ENCODE measurements around the gene AKAP1.

AKAP1 gene

DNA sequence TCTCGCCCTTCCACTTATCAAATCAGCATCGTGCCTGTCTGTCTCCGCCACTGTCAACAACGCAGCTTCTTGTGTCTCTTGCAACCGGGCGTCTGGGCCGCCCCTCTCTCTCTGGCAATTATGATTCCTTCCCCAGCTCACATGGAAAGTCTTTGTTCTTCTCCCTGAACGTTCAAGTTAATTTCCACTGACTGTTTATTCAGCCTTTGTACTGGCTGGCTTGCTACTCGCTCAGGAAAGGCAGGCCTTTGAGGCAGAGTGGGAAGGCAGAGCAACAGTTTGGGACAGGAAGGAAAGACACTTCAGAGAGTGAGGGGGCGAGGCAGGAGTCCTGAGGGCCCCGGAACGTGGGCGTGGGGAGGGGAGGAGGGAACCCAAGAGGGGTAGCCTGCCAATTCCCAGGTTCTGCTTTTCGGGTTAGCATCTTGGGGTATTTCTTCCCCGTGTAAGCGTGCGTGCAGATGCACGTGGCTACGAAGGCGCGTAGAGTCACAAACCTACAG lies 50.8 kb downstream of the AKAP1 start:
- DNase-seq: no peak

DNA sequence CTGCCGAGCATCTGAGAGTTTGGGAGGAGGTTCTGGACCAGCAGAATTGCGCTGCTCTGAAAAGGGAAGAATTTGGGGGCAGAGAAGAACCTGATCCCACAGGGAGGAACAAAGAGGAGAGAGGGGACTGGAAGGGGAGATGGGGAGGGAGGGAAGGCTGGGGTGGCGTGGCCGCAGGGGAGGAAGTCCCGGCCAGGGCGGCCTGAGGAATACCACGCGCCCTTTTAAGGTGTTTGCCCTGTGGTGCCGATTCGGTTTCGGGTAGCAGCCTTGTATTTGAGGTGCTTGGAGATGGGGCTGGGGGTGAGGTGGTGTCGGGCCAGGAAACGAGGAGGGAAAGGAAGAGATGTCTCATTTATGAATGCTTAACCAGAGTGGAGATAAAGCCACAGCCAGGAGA lies 51.3 kb downstream of the AKAP1 start:
- DNase-seq: no peak

DNA sequence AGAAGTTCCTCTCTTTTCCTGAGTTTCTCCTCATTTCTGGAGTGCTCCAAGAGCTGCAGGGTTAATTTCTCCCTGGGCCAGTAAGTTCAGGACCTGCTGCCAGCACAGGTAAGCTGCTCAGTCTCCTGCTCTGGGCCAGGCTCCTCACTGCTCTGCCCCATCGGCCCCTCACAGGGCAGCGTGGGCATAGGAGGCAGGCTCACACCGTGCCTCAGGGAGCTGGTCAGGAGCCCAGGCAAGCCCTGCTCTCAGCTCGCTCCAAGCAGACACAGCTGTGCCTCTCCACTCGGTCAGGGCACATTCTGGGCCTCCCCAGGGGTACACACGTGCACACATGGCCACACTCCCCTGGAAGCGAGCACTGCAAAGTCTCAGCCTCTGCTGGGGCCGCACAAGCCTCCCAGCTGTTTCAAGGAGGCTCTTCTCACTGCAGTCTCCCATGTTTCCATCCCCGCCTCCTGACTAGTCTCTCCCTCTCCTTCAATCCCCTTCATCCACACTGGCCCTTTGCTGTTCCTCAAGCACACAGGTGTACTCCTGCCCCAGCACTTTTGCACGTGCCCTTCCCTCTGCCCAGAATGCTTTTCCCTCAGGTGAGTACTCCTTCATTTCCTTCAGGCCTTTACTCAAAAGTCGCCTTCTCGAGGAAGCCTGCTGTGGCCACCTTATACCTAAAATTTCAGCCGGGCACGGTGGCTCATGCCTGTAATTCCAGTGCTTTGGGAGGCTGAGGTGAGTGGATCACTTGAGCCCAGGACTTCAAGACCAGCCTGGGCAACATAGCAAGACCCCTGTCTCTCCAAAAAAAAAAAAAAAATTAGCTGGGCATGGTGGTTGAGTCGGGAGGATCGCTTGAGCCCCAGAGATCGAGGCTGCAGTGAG lies 53.2 kb downstream of the AKAP1 start:
- DNase-seq: no peak

DNA sequence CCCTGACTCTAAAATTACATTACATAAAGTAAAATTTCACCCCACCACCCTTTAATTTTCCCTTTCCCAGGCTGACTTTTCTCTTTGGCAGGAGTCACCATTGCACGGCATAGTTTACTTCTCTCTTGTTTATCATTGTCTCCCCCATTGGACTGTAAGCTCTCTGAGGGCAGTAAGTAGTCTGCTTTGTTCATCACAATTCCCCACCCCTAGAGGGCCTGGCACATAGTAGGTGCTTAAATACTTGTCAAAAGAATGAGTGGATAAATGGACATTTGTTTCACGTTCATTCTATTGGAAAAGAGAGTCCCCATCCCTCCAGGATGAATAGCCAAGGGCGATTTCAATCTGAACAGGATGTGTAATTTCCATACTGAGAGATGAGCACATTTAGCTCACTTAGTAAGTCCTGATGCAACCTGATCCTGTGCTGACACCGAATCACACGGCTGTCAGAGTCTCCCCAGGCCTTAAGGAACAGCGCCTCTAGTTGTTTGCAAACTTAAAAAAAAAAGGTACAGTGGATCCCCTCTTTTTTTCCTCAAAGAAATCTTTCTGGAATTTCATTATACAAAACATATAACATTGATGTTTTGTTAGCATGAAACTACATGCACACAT lies 54.0 kb downstream of the AKAP1 start:
- DNase-seq: peak; percentile 15

DNA sequence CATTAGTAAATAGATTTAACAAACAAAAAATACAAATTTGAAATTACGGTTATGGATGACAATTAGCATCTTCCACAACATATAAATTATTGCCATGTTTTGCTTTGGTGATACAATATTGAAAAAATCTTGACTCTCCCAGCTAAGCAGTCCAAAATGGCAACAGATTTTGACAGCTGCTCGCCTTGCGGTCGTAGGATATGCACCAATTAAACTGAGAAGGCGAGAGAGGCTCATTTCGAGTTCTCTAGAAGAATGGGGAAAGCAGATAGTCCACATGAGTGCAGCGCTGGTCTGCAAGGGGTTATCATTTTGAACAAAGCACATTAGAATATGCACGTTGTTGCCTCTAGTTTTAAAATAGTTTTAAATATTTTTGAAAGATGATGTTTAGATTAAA lies 55.3 kb downstream of the AKAP1 start:
- DNase-seq: no peak

DNA sequence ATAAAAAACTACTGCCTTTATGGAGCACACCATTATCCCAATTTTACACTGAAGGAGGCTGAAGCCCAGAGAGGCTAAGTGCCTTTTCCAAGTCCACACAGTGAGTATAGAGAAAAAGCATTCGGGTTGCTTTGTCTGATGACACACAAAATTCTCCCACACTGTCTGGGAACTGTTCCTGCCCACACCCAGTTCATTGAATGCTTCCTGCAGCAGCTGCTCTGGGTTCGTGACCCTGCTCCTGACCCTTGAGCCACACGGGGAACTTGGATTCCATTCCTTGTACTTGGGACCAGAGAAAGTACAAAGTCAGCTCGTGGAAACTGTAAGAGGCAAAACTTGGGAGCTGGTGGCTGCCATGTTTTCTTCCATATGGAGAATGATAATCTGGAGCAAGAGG lies 57.9 kb downstream of the AKAP1 start:
- DNase-seq: no peak

DNA sequence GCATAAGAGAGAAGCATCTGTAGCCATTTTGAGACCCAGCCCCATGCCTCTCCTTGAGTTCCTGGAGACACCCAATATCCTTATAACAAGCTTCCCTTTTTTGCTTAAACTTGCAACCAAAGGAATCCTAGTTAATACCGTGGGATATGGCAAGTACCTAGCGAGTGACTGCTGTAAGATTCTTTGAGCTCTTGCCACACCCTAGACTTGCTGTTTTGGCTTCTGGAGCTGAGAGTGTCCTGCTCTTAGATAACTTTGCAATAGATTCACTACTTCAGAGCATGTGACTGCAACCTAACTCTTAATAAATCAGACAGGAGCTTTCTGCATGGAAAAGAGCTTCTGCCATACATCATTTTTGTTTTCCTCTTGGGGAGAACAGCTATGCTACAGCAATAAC lies 58.3 kb downstream of the AKAP1 start:
- no peak for DNase-seq

DNA sequence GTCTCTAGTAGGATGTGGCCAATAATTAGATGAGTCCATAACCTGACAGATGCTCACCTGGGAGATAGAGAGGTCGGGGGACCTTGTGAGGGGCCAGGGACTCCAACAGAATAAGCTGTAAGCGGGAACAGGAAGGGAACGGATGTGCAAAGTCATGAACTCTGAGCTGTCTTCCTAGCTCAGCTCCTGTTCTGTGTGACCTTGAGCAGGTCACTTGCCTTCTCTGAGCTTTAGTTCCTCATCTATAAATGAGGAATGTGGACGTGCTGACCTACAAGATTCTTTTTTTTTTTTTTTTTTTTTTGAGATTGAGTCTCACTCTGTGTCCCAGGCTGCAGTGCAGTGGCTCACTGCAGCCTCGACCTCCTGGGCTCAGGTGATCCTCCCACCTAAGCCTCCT lies 58.9 kb downstream of the AKAP1 start:
- DNase-seq: no peak

DNA sequence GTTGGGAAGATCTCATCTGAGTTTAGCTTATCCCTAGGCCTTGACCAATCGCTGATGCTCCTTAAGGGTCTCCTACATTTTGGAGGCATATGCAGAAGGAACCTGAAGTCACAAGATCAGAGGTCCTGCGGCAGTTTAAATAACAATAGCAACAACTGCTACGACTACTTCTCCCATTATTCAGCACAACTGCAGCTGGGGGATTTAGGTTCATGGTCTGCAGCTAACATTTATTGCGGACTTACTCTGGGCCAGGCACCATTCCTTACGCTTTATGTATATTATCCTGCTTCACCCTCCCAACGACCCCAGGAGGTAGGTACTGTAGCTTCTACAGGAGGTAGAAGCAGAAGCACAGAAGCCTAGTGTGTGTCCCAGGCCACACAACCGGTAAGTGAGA lies 59.5 kb downstream of the AKAP1 start:
- DNase-seq: no peak

DNA sequence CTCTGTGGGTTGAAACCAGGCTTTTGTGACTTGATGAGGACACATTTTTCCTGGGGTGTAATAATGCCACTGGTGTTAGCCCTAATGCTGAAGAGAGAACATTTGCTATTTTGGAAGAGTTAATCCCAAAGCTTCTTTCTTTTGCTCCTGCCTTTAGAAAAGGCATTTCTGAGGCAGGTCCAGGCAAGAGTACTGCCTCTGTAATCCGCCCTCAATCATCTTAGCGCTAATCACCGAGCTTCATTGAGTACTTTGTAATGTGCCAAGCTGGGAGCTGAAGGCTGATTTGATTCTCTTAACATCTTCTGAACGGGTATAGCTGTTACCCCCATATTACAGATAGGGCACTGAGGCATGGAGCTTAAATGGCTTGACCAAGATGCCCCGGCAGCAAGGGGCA lies 60.3 kb downstream of the AKAP1 start:
- no peak for DNase-seq

DNA sequence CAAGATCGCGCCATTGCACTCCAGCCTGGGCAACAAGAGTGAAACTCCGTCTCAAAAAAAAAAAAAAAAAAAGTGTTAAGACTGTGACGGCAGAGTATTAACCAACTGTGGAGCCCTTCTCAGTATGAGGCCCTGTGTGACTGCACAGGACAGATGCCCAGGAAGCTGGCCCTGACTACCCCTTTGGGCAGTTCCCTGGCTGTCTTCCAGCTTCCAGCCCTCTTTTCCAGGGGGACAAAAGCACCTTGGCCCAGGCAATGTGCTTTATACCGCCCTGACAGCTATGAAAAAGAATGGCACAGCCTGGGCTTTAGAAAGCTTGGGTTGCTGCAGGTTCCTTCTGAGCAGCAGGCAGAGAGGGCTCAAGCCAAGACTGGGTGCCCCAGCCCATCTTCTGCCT lies 61.2 kb downstream of the AKAP1 start:
- DNase-seq: no peak

DNA sequence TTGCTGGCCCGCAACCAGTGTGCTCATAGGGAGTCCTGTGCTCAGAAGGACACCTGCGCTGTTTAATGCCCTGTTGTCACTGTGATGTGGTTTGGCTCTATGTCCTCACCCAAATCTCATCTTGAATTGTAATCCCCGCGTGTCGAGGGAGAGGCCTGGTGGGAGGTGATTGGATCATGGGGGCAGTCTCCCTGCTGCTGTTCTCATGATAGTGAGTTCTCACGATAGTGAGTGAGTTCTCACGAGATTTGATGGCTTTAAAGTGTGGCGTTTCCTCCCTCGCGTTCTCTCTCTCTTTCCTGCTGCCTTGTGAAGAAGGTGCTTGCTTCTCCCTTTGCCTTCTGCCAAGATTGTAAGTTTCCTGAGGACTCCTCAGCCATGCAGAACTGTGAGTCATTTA lies 66.8 kb downstream of the AKAP1 start:
- DNase-seq: no peak

DNA sequence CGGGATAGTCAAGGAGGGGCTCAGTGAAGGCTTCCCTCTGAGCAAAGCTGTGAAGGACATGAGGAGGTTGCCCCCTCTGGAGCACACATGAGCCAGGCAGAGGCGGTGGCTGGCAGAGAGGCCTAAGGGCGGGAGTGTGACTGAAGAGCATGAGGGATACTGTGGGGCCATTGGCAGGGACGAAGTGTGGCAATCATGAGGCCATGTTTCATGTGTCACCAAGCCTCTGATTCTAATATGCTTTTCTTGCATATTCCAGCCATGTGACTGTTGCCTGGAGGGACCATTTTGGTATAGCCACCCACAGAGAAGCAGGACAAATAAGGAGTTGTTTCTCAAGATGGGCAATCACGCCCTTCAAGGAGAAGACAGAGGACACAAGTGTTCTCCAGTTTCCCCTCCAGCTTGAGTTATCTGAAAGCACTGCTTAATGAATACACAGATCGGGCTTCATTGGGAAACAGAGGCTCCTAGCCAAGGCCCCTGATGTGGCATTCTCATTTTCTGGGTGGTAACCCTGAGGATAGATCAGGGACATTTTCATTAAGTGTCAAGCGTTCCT lies 68.0 kb downstream of the AKAP1 start:
- no peak for DNase-seq

DNA sequence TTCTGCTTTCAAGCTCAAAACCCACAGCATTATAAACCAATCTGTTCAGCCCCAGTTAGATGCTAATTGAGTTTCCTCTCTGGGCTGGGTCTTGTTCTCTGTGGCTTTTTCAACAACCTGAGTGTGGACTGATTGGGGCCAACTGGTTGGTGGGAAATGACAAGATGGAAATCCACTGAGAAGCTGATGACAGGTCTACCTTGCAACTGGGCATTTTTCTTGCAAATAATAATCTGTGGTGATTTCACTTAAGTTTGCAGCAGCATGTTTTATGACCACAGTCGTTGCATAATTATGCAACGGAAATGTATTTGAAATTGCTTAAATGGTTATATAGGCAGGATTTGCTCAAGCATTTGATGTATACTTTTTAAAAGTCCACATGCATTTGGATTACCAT lies 69.9 kb downstream of the AKAP1 start:
- DNase-seq: no peak

DNA sequence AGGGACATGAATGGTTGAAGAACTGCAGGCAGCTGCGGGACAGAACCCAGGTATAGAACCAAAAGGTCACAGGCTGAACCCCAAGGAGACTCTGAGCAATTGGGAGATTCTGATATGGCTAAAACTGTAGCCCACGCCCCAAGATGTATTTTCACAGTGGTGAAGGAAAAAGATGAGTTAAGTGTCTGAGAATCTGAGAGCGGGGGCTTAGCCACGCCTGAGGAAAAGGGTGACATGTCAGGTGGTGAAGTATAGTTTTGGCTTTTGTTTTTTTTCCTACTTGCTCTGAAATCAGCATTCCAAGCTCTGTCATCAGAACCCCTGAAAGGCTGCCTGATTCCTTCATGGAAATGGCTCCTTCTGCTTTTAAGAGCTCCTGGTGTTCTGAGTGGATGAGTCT lies 73.3 kb downstream of the AKAP1 start:
- DNase-seq: no peak

DNA sequence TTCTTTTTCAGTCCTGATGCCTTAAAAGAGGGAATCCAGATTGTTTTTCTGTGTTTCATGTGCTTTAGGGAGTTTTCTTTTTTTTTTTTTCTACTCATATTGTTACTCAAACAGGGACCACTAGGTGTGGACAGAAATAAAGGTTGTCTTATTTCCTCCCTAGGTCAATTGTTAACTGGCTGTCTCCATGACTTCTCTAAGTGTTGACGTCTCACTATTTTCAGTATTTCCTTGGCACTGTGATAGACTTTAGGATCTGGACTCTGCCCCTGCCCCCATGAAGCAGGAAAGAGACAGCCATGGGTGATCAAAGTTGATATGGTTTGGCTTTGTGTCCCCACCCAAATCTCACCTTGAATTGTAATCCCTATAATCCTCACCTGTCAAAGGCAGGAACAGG lies 73.7 kb downstream of the AKAP1 start:
- no peak for DNase-seq

DNA sequence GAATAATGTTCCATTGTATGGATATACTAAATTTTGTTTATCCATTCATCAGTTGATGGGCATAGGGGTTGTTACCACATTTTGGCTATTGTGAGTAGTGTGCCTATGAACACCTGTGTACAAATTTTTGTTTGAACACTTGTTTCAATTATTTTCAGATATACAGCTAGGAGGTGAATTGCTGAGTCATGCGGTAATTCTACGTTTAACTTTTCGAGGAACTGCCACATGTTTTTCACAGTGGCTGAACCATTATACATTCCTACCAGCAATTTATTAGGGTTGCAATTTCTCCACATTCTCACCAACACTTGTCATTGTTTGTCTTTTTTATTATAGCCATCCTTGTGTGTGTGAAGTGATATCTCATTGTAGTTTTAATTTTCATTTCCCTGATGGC lies 75.6 kb downstream of the AKAP1 start:
- no peak for DNase-seq

DNA sequence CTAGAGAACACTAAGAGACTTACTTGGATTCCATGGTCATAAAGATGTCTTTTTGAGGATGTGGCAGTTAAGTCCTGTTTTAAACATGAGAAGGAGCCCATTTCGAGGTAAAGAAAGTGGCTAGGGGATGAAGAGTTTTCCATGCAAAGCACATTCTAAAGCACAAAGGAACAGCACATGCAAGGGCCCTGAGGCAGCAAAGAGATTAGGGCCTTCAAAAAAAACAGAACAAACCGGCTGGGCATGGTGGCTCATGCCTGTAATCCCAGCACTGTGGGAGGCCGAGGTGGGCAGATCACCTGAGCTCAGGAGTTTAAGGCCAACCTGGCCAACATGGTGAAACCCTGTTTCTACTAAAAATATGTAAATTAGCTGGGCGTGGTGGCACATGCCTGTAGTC lies 79.8 kb downstream of the AKAP1 start:
- DNase-seq: no peak

DNA sequence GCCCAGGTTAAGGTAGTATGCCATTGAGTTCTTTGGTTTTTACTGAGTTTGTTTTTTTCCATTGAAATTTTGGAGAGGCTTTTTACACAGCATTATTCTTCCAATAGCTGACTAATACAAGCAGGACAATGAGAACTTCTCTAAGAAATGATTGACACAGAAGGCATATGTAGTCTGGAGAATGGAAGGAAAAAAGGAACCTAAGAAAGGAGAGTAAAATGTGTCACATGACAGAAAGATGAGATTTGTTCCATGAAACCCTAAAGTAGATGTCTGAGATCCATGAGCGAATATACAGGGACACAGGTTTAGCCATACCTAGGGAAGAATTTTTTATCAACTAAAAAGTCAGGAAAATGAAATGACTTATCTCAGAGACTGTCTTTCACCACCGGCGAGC lies 80.7 kb downstream of the AKAP1 start:
- DNase-seq: no peak

DNA sequence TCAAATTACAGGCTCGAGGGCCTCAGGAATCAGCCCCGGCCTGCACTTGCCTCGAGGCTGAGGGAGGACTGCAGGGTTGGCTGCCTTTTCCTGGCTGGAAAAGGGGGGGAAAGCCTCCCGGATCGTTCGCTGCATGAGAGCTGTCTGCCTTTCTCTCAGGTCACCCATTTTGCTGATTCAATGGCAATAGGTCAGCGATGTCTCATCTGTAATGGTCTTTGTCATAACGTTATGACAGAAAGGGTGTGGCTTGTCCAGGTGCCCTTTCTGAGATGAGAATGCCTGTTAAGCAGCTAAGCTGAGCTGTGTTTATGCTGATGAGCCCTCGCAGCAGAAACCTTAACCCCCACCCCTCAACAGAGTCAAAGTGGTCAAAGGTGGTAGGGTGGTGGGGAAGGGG lies 81.8 kb downstream of the AKAP1 start:
- no peak for DNase-seq

DNA sequence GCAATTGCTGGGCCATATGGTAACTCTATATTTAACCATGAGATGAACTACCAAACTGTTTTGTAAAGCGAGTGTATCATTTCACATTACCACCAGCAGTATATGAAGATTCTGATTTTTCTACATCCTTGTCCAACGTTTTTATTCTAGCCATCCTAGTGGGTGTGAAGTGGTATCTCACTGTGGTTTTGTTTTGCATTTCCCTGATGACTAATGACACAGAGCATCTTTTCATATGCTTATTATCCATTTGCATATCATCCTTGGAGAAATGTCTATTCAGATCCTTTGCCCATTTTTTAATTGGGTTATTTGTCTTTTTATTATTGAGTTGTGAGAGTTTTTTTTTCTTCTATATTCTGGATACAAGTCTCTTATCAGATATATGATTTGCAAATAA lies 83.6 kb downstream of the AKAP1 start:
- DNase-seq: no peak

DNA sequence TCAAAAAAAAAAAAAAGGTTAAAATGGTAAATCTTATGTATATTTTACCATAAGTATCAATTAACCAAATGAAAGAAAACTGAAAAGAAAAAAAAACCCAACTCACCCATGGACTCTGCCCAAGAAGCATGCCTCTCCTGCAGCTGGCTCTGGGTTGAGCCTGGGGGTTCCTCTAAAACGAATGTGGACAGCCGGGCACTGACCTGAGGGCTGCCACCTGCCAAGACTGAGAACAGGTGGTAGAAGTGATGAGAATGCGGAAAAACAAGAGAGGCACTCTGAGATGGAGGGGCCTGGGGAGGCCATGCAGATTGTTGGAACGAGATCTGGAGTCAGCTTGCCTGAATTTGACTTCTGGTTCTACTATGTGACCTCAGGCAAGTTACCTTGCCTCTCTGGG lies 85.8 kb downstream of the AKAP1 start:
- DNase-seq: no peak
